Osteoblast (primary cell): ENCODE data around the gene RHOT2. TPM values are rescaled to one million over a fixed set of nuclear protein-coding genes. Genes with fewer than 3 reads are reported as not detected.

Experiments used
- DNase-seq: peaks from one replicate; pipeline ENCODE4 v3.0.0; 2011; ENCODE audit warnings: low spot score, mixed read lengths; ENCODE audit not compliant: insufficient read length; ENCODE audit errors: missing footprints
- H2AFZ ChIP-seq: 2 replicates; pipeline ENCODE4 v1.6.0; 2011; ENCODE audit warnings: mild to moderate bottlenecking, low read length
- H3K27ac ChIP-seq: 2 replicates; pipeline ENCODE4 v1.5.1; 2011; ENCODE audit warnings: mild to moderate bottlenecking, low read depth, low read length, moderate library complexity
- H3K27me3 ChIP-seq: 2 replicates; pipeline ENCODE4 v1.6.0; 2012; ENCODE audit warnings: mild to moderate bottlenecking, control low read depth, inconsistent platforms, low read length, moderate library complexity; ENCODE audit not compliant: insufficient read depth
- H3K36me3 ChIP-seq: 2 replicates; pipeline ENCODE4 v1.5.1; 2011; ENCODE audit warnings: mild to moderate bottlenecking, low read length, control low read depth, moderate library complexity; ENCODE audit not compliant: insufficient read depth
- H3K4me1 ChIP-seq: 2 replicates; pipeline ENCODE4 v1.5.1; 2011; ENCODE audit warnings: mild to moderate bottlenecking, low read length, control low read depth, moderate library complexity; ENCODE audit not compliant: insufficient read depth
- H3K4me2 ChIP-seq: 2 replicates; pipeline ENCODE4 v1.6.0; 2011; ENCODE audit warnings: mild to moderate bottlenecking, low read length; ENCODE audit not compliant: insufficient read depth
- H3K4me3 ChIP-seq: fragments of 200-600 bp; sonication (generic); 3 replicates; pipeline ENCODE4 v1.5.1; 2012; ENCODE audit warnings: mild to moderate bottlenecking, low read length, inconsistent platforms; ENCODE audit not compliant: insufficient read depth
- H3K79me2 ChIP-seq: 2 replicates; pipeline ENCODE4 v1.6.0; 2012; ENCODE audit warnings: mild to moderate bottlenecking, low read length, control low read depth, inconsistent platforms; ENCODE audit not compliant: insufficient read depth
- H3K9me3 ChIP-seq: 2 replicates; pipeline ENCODE4 v1.5.1; 2011; ENCODE audit warnings: low read depth, low read length, control low read depth
- H4K20me1 ChIP-seq: 2 replicates; pipeline ENCODE4 v1.6.0; 2012; ENCODE audit warnings: mild to moderate bottlenecking, low read length, control low read depth; ENCODE audit not compliant: insufficient read depth
- total RNA-seq: library from RNA; depleted of rRNA; stranded (reverse); fragments of >200 nt; gene quantifications from 2 replicates; pipeline ENCODE4 v1.2.3, GENCODE V29; 2012
- TF ChIP-seq, protein P1 (sequence below): IDR thresholded peaks from 2 replicates; pipeline ENCODE4 v1.5.1; 2011; ENCODE audit warnings: mild to moderate bottlenecking, low read depth, low read length, moderate library complexity; ENCODE audit errors: extremely low read depth

RHOT2 gene
- total RNA-seq, 1 donor, result 42.0 TPM

DNA sequence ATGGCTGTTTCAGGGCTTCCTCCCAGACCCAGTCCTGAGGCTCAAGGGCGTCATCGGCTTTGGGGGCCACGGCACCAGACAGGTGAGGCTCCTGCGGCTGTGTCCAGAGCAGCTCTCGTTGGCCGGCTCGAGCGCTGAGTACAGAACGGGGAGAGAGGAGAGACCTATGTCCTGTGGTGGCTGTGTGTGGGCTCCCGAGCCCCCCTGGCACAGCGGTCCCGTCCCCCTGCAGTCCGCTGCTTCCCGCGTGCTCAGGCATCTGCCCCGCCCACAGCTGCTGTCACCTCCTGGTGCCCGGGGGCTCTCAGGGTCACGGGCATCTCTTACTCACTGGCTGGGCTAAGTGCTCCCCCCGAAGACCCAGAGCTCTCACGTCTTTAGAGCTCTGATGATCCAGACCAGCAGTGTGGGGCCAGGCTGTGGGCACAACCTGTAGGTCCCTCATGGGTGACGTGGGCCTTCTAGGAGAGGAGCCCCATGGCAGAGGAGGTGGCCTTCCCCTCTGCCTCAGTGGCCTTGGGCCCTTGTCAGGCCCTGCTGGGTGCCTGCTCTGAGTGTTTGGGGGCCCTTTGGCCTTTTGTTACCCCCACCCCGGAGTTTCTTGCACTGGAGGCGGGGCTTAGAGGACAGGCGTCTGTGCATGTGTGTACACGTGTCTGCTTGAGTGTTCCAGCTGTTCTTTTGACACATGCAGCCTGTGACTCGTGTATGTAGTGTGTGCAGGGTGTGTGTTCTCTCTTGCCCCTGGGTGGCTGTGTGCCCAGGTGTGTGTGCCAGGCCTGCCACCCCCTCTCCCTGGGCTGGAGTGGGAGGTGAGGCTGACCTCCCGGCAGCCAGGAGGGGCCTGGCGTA is 15.3 kb upstream of the RHOT2 start:
- TF ChIP-seq, protein P1, sequence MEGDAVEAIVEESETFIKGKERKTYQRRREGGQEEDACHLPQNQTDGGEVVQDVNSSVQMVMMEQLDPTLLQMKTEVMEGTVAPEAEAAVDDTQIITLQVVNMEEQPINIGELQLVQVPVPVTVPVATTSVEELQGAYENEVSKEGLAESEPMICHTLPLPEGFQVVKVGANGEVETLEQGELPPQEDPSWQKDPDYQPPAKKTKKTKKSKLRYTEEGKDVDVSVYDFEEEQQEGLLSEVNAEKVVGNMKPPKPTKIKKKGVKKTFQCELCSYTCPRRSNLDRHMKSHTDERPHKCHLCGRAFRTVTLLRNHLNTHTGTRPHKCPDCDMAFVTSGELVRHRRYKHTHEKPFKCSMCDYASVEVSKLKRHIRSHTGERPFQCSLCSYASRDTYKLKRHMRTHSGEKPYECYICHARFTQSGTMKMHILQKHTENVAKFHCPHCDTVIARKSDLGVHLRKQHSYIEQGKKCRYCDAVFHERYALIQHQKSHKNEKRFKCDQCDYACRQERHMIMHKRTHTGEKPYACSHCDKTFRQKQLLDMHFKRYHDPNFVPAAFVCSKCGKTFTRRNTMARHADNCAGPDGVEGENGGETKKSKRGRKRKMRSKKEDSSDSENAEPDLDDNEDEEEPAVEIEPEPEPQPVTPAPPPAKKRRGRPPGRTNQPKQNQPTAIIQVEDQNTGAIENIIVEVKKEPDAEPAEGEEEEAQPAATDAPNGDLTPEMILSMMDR, result no peak
- no peaks in the 10 kb centered on the region for H4K20me1 ChIP-seq
- DNase-seq, result no peak

DNA sequence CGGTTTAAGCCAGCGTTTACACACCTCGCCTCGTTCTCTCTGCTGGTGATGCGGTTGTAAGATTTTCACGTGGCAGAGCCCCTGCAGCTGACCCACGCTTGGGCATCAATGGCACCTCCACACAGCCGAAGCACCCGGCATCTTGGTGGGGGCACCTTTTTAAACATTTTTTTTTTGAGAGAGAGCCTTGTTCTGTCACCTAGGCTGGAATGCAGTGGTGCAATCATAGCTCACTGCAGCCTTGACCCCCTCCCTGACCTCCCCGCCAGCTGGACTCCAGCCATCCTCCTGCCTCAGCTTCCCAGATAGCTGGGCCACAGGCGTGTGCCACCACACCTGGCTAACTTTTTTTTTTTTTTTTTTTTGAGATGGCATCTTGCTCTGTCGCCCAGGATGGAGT is 13.9 kb upstream of the RHOT2 start:
- Histone ChIP-seq H4K20me1 (no peaks in the 10 kb centered on the region), H3K9me3 (no peaks in the 10 kb centered on the region), H3K27ac (no peak overlapping the region), H3K79me2 (peaks cover 9% of the 10 kb centered on the region), H3K4me1 (peaks cover 4% of the 10 kb centered on the region), H3K27me3 (no peaks in the 10 kb centered on the region), H3K4me2 (no peak overlapping the region), H3K36me3 (peaks cover 12% of the 10 kb centered on the region), H2AFZ (no peak overlapping the region), H3K4me3 (no peak overlapping the region)
- TF ChIP-seq, protein P1, result no peak
- DNase-seq, result no peak

More for the DNA sequence above, 15.3 kb upstream of the RHOT2 start:
- H3K27me3 ChIP-seq, result no peaks in the 10 kb centered on the region
- H3K27ac ChIP-seq, result no peak overlapping the region
- no peaks in the 10 kb centered on the region for H3K9me3 ChIP-seq
- H3K4me2 ChIP-seq, result no peak overlapping the region
- H3K79me2 ChIP-seq, result peaks cover 18% of the 10 kb centered on the region
- peaks cover 16% of the 10 kb centered on the region for H3K4me1 ChIP-seq
- H3K4me3 ChIP-seq, result no peak overlapping the region
- H3K36me3 ChIP-seq, result peaks cover 10% of the 10 kb centered on the region
- no peak overlapping the region for H2AFZ ChIP-seq

DNA sequence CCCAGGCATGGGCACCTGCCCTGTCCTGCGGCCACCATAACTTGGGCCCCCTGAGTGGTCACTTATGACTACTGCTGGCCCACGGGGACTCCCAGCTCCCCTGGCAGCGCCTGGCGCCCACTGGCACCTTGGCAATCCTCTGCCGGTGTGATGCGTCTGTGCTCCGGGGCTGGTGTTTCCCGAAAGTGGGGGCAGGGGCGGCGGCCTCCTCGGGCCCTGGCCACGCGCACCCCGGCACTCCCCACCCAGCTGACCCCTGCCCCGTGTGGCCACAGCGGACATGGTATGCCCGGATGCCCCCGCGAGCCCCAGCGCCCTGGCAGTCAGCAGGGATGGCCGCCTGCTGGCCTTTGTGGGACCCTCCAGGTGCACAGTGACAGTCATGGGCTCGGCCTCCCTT is 10.4 kb upstream of the RHOT2 start:
- Histone ChIP-seq H2AFZ (no peak overlapping the region), H3K4me3 (no peak overlapping the region), H3K4me2 (no peak overlapping the region), H3K9me3 (no peaks in the 10 kb centered on the region), H4K20me1 (no peaks in the 10 kb centered on the region), H3K36me3 (peaks cover 12% of the 10 kb centered on the region), H3K27me3 (no peaks in the 10 kb centered on the region), H3K27ac (no peak overlapping the region), H3K4me1 (no peaks in the 10 kb centered on the region), H3K79me2 (no peaks in the 10 kb centered on the region)
- DNase-seq, result no peak
- TF ChIP-seq, protein P1, result no peak

DNA sequence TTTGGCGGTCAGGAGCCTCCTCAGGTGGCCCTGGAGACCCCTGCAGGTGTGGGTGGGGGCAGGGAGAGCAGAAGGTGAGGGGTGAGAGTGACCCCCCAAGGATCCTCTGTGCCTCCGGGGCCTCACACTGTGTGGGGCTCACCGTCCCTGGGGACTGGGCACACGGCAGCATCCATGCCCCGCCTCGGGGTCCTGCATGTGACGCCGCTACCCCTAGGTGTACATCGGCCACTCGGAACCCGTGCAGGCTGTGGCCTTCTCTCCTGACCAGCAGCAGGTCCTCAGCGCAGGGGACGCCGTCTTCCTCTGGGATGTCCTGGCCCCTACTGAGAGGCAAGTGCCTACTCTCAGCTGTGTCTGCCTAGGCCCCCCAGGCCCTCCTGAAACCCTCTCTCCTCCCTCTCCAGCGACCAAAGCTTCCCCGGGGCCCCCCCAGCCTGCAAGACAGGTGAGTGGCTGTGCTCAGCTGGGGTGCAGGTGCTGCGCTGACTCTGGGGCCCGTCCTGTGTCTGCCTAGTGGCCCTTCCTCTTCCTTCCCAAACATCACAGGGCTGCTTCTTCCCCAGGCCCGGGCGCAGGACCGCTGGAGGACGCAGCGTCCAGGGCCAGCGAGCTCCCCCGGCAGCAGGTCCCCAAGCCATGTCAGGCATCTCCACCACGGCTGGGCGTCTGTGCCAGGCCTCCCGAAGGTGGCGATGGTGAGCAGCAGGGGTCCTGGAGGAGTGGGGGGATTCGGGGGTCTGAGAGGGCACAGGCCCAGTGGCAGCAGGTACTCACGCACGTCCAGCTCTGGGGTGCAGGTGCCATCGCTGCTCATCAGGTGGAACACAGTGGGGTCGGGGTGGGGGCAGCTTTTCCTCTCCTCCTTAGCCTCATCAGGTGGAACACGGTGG is 9.0 kb upstream of the RHOT2 start:
- no peak for DNase-seq
- TF ChIP-seq, protein P1, result no peak
- Histone ChIP-seq H3K27ac (no peak overlapping the region), H3K27me3 (no peaks in the 10 kb centered on the region), H3K36me3 (peaks cover 7% of the 10 kb centered on the region), H3K4me2 (no peak overlapping the region), H2AFZ (no peak overlapping the region), H3K4me3 (no peak overlapping the region), H4K20me1 (no peaks in the 10 kb centered on the region), H3K9me3 (no peaks in the 10 kb centered on the region), H3K4me1 (no peaks in the 10 kb centered on the region), H3K79me2 (no peaks in the 10 kb centered on the region)
